GM12874 (cell line): ENCODE results near the gene PRKACA.

Source experiments
- CTCF ChIP-seq: IDR thresholded peaks from 2 replicates; pipeline ENCODE4 v1.5.1; 2011; ENCODE audit warnings: low read depth, mild to moderate bottlenecking, control low read depth, low read length, moderate library complexity; ENCODE audit not compliant: insufficient read depth

Gene PRKACA

GRCh38 chr19:14112809-14113385, 4.7 kb downstream of the PRKACA start:
- TF ChIP-seq CTCF: no peak

GRCh38 chr19:14112051-14112808, 5.3 kb downstream of the PRKACA start:
- no peak for TF ChIP-seq CTCF

- TF ChIP-seq CTCF: no peak
These were observed 6.1 kb downstream of the PRKACA start for GRCh38 chr19:14111486-14111885.

GRCh38 chr19:14110650-14111049, 6.9 kb downstream of the PRKACA start:
- TF ChIP-seq CTCF: no peak

GRCh38 chr19:14107581-14108461, 9.7 kb downstream of the PRKACA start:
- no peak for TF ChIP-seq CTCF

- no peak for TF ChIP-seq CTCF
These were observed 10.7 kb downstream of the PRKACA start for GRCh38 chr19:14106840-14107239.

- no peak for TF ChIP-seq CTCF
These were observed 11.9 kb downstream of the PRKACA start for GRCh38 chr19:14105680-14106079.
